Osteoblast (primary cell): ENCODE results near the gene CLDN1. TPM values are rescaled to one million over a fixed set of nuclear protein-coding genes. Genes with fewer than 3 reads are reported as not detected.

Experiments
- DNase-seq: peaks from one replicate; pipeline ENCODE4 v3.0.0; 2011; ENCODE audit warnings: low spot score, mixed read lengths; ENCODE audit not compliant: insufficient read length; ENCODE audit errors: missing footprints
- H2AFZ ChIP-seq: 2 replicates; pipeline ENCODE4 v1.6.0; 2011; ENCODE audit warnings: mild to moderate bottlenecking, low read length
- H3K27ac ChIP-seq: 2 replicates; pipeline ENCODE4 v1.5.1; 2011; ENCODE audit warnings: mild to moderate bottlenecking, low read depth, low read length, moderate library complexity
- H3K27me3 ChIP-seq: 2 replicates; pipeline ENCODE4 v1.6.0; 2012; ENCODE audit warnings: mild to moderate bottlenecking, control low read depth, inconsistent platforms, low read length, moderate library complexity; ENCODE audit not compliant: insufficient read depth
- H3K36me3 ChIP-seq: 2 replicates; pipeline ENCODE4 v1.5.1; 2011; ENCODE audit warnings: mild to moderate bottlenecking, low read length, control low read depth, moderate library complexity; ENCODE audit not compliant: insufficient read depth
- H3K4me1 ChIP-seq: 2 replicates; pipeline ENCODE4 v1.5.1; 2011; ENCODE audit warnings: mild to moderate bottlenecking, low read length, control low read depth, moderate library complexity; ENCODE audit not compliant: insufficient read depth
- H3K4me2 ChIP-seq: 2 replicates; pipeline ENCODE4 v1.6.0; 2011; ENCODE audit warnings: mild to moderate bottlenecking, low read length; ENCODE audit not compliant: insufficient read depth
- H3K4me3 ChIP-seq: fragments of 200-600 bp; sonication (generic); 3 replicates; pipeline ENCODE4 v1.5.1; 2012; ENCODE audit warnings: mild to moderate bottlenecking, low read length, inconsistent platforms; ENCODE audit not compliant: insufficient read depth
- H3K79me2 ChIP-seq: 2 replicates; pipeline ENCODE4 v1.6.0; 2012; ENCODE audit warnings: mild to moderate bottlenecking, low read length, control low read depth, inconsistent platforms; ENCODE audit not compliant: insufficient read depth
- H3K9me3 ChIP-seq: 2 replicates; pipeline ENCODE4 v1.5.1; 2011; ENCODE audit warnings: low read depth, low read length, control low read depth
- H4K20me1 ChIP-seq: 2 replicates; pipeline ENCODE4 v1.6.0; 2012; ENCODE audit warnings: mild to moderate bottlenecking, low read length, control low read depth; ENCODE audit not compliant: insufficient read depth
- CTCF ChIP-seq: IDR thresholded peaks from 2 replicates; pipeline ENCODE4 v1.5.1; 2011; ENCODE audit warnings: mild to moderate bottlenecking, low read depth, low read length, moderate library complexity; ENCODE audit errors: extremely low read depth
- total RNA-seq: library from RNA; depleted of rRNA; stranded (reverse); fragments of >200 nt; gene quantifications from 2 replicates; pipeline ENCODE4 v1.2.3, GENCODE V29; 2012

CLDN1 gene
- total RNA-seq, 1 donor, result 1.1 TPM

GRCh38 chr3:190352861-190353457 is 30.7 kb upstream of the CLDN1 start:
- peaks cover 2% of the 10 kb centered on the region for H3K4me1 ChIP-seq
- DNase-seq, result no peak
- H4K20me1 ChIP-seq, result no peaks in the 10 kb centered on the region

GRCh38 chr3:190346541-190346940 is 24.3 kb upstream of the CLDN1 start:
- H2AFZ ChIP-seq, result peak overlapping the region; percentile 89
- no peak overlapping the region for H3K4me3 ChIP-seq
- H3K36me3 ChIP-seq, result no peaks in the 10 kb centered on the region
- DNase-seq, result no peak
- H4K20me1 ChIP-seq, result no peaks in the 10 kb centered on the region
- peaks cover 22% of the 10 kb centered on the region for H3K4me1 ChIP-seq
- no peaks in the 10 kb centered on the region for H3K79me2 ChIP-seq
- no peak for TF ChIP-seq CTCF
- H3K27ac ChIP-seq, result peak overlapping the region; percentile 99
- no peak overlapping the region for H3K4me2 ChIP-seq
- no peaks in the 10 kb centered on the region for H3K27me3 ChIP-seq
- H3K9me3 ChIP-seq, result no peaks in the 10 kb centered on the region

More at GRCh38 chr3:190352861-190353457, 30.7 kb upstream of the CLDN1 start:
- Histone ChIP-seq H3K36me3 (no peaks in the 10 kb centered on the region), H3K9me3 (peaks cover 4% of the 10 kb centered on the region), H3K27ac (no peak overlapping the region), H3K4me3 (no peak overlapping the region), H3K27me3 (no peaks in the 10 kb centered on the region), H3K4me2 (no peak overlapping the region), H2AFZ (no peak overlapping the region), H3K79me2 (no peaks in the 10 kb centered on the region)
- no peak for TF ChIP-seq CTCF

- no peaks in the 10 kb centered on the region for H3K79me2 ChIP-seq
- peak overlapping the region; percentile 76 for H3K4me2 ChIP-seq
- no peaks in the 10 kb centered on the region for H3K9me3 ChIP-seq
- H3K4me1 ChIP-seq, result peaks cover 22% of the 10 kb centered on the region
- DNase-seq, result no peak
- H2AFZ ChIP-seq, result peak overlapping the region; percentile 89
- no peak for TF ChIP-seq CTCF
- peak overlapping the region; percentile 35 for H3K4me3 ChIP-seq
- H3K27me3 ChIP-seq, result no peaks in the 10 kb centered on the region
- H3K27ac ChIP-seq, result peak overlapping the region; percentile 99
- H3K36me3 ChIP-seq, result no peaks in the 10 kb centered on the region
- H4K20me1 ChIP-seq, result no peaks in the 10 kb centered on the region
Measured at GRCh38 chr3:190345878-190346277, 23.6 kb upstream of the CLDN1 start.

GRCh38 chr3:190345027-190345821 is 23.0 kb upstream of the CLDN1 start:
- H3K27ac ChIP-seq, result peak overlapping the region; percentile 99
- no peaks in the 10 kb centered on the region for H3K79me2 ChIP-seq
- H3K9me3 ChIP-seq, result no peaks in the 10 kb centered on the region
- peak; percentile 75 for DNase-seq
- H3K4me2 ChIP-seq, result peak overlapping the region; percentile 76
- H3K27me3 ChIP-seq, result no peaks in the 10 kb centered on the region
- TF ChIP-seq CTCF, result no peak
- peaks cover 22% of the 10 kb centered on the region for H3K4me1 ChIP-seq
- H4K20me1 ChIP-seq, result no peaks in the 10 kb centered on the region
- peak overlapping the region; percentile 83 for H2AFZ ChIP-seq
- peak overlapping the region; percentile 36 for H3K4me3 ChIP-seq
- H3K36me3 ChIP-seq, result no peaks in the 10 kb centered on the region
